Amniotic epithelial cell (primary cell): ENCODE measurements around the gene ARL6IP6.
"Not testable (repeated sequence)": the region's sequence is repeated elsewhere in the genome, so short reads cannot be mapped to it uniquely, and the experiment has no call there.

Experiments used
- DNase-seq: peaks from one replicate; pipeline ENCODE4 v3.0.0-alpha.2; 2010; ENCODE audit warnings: low read depth

The ARL6IP6 gene

DNA sequence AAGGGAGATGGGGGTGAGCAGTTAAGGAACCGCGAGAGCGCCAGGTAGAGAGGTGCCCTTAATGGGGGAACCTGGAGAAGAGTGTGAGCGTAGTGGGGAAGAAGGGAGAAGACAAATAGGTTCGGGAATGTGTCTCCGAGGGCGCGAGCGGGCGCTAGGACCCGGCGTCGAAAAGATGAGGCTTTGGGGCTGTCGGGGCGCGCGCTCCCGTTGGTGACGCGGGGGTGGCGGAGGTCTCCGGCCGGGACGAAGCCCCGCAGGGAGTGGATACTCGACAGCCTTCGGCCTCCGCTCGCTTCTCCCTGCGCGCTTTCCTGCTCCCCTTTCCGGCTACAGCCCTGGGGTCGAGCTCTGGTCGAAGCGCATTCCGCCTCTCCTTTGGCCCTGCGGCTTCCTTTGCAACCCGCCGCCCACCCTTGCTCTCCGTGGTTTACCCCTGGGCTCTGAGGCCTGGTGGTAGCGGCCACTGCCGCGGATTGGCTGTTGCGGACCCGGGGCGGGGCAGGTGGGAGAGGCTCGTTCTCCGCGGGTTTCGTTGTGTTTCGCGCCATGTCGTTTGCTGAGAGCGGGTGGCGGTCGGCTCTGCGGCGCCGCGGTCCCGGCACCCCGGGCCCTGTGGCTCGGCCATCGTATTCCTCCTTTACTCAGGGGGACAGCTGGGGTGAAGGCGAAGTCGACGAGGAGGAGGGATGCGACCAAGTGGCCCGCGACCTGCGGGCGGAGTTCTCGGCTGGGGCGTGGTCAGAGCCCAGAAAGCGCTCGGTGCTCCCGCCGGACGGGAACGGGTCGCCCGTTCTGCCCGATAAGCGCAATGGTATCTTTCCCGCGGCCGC, at the start of gene ARL6IP6:
Gene ARL6IP6 (plus strand): TSS at position 545 of the 833 bp plus-strand sequence. CDS start 5 bp downstream, at position 550.
- DNase-seq = peak; percentile 84

DNA sequence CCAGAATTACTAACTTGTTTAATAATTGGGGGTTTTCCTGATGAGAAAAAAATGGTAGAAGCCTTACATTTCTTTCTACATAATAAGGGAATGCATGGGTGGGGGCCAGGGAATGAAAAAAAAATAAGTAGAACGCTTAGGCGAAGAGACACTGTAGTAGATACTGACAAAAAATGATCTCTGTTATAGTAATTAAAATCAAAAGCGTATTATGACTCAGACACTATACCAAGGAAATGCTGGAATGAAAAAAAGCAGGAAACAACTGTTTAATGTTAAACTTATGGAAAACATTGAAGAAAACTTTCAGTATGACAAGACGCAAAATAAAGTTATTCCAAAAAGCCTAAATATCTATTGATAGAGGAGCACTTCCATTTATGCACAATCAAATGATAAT, 44.1 kb upstream of the ARL6IP6 start:
- no peak for DNase-seq

DNA sequence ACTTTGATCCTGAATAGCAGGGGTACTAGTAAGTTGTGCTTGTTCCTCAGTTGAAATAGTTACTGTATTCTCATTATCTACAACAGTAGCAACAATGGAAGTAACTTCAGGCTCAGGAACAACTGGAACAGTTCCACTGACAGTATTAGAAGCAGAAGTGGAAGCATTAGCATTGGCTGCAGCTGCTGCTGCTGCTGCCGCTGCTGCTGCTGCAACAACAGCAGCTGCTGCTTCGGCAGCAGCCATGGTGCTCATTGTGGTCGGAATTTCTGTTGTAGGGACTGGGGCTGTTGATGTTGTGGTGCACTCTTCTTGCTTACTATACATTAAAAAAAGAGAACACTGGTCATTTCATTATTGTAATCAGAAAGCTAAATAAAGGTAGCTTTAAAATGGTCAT, 42.0 kb upstream of the ARL6IP6 start:
- no peak for DNase-seq

DNA sequence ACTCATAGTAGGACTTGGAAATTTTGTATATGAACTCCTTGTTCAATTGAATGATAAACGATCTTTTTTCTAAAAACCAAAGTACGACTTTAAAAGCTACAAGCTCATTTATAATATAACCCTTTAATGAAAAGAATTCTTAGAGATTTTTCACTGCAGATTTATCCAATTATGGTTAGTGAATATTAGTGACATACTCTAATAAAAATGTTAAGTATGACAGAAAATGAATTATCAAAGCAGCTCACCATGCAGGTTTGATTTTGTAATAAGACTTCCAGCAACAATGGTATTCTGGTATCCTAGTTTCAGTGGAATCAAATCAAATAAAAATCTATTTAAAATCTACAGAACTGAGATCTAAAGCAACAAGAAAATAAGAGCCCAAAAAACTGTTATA, 39.6 kb upstream of the ARL6IP6 start:
- no peak for DNase-seq

DNA sequence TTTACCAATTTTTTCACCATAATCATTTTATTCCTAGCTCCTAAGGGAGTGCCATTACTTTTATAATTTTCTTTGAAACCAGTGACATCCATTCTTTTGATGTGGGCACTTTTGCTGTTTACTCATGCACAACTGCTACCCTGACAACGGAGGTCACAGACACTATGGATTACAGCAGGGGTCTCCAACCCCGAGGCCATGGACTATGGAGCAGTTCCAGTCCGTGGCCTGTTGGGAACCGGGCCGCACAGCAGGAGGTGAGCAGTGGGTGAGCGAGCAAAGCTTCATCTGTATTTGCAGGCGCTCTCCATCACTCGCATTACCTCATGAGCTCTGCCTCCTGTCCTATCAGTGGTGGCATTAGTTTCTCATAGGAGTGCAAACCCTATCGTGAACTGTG, 35.8 kb upstream of the ARL6IP6 start:
- DNase-seq = no peak

DNA sequence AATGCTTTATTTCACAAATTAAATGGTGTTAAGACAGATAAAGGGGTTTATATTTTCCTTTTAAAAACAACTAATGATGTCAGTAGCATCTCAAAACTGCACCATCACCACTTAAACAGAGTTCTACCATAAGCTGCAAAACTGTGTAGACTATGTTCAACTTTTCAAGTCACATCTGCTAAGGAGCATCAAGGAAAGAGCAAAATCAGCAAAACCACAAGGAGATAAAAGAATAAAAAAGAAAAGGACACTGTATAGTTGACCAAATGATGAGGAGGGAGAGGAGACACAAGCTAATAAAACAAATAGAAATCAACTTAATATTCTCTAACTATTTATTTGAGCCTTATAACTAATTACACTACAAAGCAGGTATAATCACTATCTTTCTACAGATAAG, 35.0 kb upstream of the ARL6IP6 start:
- no peak for DNase-seq

DNA sequence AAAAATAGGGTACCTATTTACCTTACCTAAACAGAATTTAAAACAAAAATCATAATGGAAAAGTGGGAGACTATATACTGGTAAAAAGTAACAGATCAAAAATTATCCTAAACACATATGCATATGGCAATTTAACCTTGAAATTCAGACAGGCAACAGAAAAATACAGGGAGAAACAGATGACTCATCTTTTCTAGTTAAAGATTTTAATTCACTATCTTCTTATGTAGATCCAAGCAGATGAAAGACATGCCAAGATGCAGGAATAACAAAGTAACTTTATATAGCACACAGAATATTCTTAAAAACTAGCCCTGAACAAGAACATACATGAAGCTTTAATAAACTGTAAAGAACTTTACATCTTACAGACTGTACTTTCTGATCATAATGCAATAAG, 32.1 kb upstream of the ARL6IP6 start:
- peak; percentile 23 for DNase-seq

DNA sequence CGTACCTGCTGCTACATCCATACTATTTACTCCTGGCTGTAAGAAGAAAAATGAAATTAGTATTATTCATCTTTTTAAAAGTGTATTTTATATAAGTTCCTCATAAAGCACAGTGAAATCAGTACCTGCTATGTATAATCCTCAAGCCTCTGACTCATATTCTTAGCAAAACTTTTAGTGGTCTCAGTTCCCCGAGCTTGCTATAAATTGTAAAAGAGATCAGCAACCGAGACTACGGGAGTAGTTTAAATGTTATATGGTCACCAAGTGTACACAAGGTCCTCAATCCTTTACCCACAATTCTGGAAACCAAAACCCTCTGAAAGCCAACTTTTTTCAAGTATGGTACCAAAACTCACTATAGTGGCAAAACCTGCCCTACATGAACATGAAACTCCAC, 25.4 kb upstream of the ARL6IP6 start:
- DNase-seq = no peak

DNA sequence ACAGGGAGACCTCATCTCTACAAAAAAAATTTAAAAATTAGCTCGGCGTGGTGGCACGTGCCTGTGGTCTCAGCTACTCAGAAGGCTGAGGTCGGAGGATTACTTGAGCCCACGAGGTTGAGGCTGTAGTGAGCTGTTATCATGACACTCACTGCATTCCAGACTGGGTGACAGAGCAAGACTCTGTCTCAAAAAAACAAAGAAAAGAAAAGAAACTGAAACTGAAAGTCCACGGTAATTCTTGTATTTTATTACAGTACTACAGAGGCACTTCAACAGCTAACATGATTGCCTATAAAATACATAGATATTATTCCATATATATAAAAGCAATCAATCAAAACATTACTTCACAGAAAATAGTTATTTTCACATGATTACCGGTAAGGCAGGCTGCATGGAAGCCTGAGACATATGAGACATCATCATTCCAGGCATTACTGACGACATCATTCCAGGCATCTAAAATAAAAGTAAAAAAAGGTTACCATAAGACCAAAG, 24.2 kb upstream of the ARL6IP6 start:
- peak; percentile 89 for DNase-seq

DNA sequence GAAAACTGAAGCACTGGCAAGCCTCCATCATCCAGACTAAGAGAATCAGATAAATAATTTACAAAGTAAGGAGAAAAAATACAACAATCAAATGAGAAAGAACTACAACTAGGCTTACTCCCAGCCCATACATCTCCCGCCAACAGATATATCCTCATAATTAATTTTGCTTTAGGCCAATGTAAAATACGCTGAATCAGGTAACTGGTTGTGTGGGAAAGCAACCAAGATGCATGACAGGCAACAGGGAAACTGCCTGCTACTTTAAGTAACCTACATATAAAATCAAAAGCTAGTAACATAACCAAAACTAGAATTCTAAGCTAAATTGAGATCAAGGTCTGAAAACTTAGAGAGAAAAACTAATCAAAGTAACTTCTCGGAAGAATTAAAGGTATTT, 22.7 kb upstream of the ARL6IP6 start:
- DNase-seq = no peak

DNA sequence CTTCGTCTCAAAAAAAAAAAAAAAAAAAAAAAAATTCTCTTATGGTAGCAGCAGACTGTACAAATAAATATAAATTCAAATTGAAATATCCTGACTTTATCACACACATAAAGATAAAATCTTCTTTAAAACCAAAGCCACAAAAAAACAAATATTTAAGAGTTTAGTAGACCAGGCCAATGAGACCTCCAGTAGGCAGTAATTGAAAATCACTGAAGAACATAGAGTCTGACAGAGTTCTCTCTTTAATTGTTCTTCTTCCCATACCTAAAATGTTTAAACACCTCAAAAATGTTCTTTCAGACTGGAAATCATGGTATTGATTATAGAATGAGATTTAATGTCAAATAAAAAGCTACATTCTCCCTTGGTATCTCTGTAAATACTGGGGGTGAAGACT, 21.9 kb upstream of the ARL6IP6 start:
- DNase-seq = no peak

DNA sequence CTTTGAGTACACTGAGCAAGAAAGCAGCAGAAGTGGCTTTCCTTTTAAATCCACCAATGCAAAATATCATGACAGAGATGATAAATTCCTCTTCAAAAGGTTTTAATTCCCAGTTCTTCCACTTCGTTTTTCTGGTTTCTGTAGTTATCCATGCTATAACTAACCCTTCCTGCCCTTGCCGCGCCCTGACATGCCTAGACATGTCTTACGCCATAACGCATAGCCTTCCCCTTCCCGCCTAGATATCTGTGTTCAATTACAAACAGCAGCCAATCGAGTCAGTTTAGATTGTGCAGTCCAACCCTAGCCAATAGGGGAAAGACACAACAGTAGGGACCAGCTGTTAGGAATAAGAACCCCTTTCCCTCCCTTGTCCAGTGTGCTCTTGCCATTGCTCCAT, 17.2 kb upstream of the ARL6IP6 start:
- no peak for DNase-seq

DNA sequence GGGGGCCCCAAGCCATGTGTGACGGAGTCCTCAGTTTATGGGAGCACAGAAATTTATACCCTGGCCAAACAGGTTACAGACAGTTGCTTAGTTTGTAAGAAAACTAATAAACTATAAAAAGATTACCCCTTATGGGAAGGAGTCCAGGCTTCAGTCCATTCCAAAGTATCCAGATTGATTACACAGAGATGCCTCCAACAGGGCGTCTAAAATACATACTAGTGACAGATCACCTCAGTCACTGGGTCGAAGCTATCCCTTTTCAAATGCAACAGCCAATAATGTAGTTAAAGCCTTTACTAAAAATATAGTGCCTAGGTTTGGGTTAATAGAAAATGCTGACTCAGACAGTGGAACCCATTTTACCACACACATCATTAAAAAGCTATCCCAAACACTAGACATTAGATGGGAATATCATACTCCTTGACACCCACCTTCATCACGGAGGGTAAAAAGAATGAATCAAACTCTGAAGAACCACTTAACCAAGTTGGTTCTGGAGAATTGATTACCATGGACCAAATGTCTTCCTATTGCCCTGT, 11.9 kb upstream of the ARL6IP6 start:
- DNase-seq = no peak

DNA sequence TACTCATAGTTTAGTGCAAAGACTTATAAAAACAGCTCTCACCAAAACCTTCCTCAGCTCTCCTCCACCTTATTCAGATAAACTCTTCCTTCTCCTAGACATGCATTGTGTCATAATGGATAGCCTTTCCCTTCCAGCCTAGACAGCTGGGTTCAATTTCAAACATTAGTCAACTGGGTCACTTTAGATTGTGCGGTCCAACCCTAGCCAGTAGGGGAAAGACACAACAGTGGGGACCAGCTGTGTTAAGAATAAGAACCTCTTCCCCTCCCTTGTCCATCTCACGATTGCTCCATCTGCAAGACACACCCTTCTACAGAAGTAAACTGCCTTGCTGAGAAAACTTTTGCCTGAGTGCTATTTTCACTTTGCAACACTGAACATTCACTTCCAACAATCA, 9.7 kb upstream of the ARL6IP6 start:
- DNase-seq = no peak

DNA sequence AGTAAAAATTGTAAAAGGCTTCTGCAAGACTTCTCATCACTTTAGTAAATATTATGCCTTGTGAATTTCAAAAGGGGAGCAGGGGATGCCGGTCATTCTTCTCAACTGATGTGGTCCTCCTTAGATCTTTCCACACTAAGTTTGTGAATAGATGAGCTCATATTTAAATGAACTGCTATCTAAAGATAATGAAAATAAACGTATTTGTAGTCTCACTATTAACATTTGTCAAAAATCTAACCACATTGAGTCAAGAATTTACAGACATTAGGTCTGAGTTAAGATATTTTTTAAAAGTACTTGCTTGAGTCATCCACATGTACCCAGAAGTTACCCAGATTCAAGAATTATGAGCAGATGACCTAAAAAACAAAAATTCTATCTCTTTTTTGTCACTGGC, 7.7 kb upstream of the ARL6IP6 start:
- DNase-seq = peak; percentile 74

DNA sequence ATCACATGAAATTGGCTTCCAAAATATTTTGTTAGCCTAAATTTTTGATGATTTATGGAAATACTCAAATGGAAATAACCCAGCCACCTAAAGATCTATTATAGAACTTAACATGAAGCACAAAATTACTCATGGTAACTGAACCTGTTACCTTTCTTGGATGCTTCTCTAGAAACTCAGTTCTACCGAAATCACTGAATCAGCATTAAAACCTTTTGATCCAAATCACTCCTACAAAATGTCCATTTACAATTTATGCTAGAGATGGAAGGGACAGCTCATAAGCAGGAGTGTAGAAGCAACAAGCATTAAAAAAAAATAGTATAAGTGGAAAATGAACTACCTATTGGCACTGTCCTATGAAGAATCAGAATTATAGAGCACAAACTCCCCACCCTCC, 3.3 kb upstream of the ARL6IP6 start:
- DNase-seq = no peak

DNA sequence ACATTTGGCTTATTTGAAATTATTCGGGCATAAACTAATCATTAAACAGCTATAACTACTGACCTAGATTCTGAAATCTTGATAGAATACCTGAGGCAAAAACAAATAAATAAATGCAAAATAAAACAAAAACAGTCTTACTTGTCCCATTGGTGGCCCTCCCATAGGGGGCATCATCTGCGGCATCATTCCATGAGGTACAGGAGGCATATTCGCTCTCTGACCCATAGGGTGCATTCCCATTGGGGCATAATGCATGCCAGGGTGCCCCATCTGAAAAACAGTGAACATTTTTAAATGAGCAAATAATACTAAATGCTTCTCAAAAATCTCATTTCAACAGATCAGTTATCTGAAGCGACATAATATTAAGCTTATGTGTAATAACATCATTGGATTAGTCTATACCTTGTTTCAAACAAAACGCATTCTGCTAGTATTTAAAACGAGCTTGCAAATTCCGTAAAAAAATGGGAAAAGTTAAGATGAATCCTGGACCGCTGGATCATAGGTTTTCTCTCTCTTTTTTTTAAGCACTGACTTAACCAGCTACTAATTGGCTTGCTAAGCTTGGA, 2.5 kb upstream of the ARL6IP6 start:
- DNase-seq = peak; percentile 22

DNA sequence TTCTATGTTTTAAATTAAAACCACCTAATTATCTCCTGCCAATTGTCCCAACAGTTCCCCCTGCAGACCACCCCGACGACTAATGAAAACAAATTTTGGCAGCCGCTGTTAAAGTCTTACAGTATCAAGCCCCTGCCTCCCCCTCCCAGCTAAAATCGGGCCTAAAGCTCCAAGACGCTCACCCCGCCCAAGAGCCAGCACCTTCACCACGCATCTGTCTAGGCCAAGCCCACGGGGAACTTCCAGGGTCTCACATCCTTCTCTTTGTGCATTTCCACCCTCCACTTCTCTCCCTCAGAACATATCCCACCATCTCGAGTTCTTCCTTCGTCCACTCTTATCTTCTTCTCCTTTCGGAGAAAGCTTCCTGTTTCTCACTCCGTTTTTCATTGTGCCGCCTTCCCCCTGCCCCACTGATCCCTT, 1.6 kb upstream of the ARL6IP6 start:
- no peak for DNase-seq

DNA sequence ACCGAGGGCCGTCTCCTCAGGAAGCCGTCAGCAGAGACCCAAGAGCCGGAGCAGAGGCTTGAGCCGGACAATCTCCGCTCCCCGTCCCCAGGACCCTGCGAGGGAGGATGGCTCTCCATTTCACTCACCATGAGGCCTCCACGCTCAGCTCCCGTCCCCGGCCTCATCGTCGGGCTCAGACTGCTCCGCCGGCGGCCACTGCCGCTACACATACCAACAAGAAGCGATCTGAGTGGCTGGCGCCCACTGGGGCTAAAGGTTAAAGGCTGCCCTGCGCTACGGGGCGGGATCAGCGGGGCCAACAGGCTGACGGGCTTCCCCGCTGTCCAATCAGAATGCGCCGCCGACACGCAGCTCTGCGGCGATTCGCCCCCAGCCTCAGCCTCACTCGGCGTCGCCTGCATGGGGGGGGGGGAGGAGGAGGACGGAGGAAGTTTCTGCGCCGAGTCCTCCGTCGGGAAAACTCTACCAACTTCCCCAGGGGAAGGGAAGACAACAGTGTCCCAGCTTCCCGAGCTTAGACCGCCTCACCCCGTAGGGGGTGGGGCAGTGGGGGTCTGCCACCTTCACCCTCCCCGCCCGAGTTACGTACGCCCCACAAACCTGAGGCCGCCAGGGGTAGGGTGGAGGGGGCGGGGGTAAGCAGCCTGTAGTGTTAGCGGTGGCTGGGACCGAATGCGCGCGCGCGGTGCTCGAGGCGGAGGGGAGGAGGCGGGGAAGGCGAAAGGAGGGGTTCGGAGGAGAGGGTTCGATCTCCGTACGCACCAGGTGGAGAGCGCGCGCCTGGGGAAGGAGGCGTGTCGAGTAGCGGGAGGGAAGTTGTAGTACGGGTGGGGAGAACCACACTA, 968 bp upstream of the ARL6IP6 start, which contains the start of gene PRPF40A:
Gene PRPF40A (minus strand): TSS at position 234 of the 848 bp plus-strand sequence. CDS start 22 bp downstream, at position 212.
- peak; percentile 96 for DNase-seq

DNA sequence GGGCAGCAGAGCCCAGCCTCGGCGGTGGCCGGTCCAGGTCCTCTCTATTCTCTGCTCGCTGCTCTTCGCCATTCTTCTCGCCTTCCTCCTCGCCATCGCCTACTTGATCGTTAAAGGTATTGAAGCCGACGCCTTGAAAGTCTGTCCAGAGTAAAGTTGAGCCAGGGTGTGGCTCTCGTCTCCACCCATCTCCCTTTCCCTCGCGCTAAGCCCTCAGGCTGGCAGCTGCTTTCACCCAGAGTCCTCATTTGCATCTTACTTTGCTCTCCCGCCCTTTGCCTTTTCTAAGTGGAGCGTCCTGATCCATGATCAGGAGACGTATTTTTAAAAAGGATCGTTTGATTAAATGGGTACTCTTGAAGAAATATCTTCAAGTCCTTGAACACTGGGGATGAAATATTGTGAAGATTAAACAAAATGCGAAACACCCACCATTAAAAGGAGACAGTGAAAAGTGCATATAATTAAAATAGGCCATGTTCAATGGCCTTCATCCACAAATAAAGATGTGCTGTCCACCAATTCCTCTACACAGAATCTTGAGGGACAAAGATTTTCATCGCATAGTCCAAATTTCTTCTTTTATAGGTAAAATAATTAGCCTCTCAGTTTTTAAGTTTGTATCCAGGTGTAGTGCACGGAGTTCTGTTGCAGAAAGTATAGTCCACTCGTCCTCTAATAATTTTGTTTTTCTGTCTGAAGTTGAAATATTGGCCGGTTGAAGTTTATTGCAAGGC, 657 bp downstream of the ARL6IP6 start:
- peak; percentile 16 for DNase-seq

DNA sequence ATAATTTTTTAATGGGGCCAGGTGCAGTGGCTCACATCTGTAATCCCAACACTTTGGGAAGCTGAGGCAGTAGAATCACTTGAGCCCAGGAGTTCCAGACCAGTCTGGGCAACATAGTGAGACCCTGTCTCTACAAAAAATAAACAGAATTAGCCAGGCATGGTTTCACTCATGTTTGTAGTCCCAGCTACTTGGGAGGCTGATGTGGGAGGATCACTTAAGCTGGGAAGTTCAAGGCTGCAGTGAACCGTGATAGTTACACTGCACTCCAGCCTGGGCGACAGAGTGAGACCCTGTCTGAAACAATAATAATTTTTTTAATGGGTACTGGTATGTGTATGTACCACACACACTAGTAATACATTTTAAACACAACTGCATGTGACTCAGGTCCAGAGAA, 2.4 kb downstream of the ARL6IP6 start:
- DNase-seq = no peak

DNA sequence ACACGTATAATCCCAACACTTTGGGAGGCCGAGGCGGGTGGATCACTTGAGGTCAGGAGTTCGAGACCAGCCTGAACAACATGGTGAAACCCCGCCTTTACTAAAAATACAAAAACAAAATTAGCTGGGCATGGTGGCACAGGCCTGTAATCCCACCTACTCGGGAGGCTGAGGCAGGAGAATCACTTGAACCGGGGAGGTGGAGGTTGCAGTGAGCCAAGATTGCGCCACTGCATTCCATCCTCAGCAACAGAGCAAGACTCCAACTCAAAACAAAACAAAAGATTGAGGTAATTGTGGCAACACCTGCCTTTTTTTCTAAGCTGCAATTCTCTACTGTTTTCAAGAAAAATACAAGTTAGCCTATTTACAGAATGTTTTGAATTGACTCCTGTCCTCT, 4.2 kb downstream of the ARL6IP6 start:
- not testable (repeated sequence) for DNase-seq
